ENCODE data around the gene DAZL.
A peak's percentile ranks its signal among the peaks of the same experiment; 100 is the strongest.
"Not testable (repeated sequence)": the region's sequence is repeated elsewhere in the genome, so short reads cannot be mapped to it uniquely, and the experiment has no call there.

The DAZL gene, protein sequence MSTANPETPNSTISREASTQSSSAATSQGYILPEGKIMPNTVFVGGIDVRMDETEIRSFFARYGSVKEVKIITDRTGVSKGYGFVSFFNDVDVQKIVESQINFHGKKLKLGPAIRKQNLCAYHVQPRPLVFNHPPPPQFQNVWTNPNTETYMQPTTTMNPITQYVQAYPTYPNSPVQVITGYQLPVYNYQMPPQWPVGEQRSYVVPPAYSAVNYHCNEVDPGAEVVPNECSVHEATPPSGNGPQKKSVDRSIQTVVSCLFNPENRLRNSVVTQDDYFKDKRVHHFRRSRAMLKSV

DNA sequence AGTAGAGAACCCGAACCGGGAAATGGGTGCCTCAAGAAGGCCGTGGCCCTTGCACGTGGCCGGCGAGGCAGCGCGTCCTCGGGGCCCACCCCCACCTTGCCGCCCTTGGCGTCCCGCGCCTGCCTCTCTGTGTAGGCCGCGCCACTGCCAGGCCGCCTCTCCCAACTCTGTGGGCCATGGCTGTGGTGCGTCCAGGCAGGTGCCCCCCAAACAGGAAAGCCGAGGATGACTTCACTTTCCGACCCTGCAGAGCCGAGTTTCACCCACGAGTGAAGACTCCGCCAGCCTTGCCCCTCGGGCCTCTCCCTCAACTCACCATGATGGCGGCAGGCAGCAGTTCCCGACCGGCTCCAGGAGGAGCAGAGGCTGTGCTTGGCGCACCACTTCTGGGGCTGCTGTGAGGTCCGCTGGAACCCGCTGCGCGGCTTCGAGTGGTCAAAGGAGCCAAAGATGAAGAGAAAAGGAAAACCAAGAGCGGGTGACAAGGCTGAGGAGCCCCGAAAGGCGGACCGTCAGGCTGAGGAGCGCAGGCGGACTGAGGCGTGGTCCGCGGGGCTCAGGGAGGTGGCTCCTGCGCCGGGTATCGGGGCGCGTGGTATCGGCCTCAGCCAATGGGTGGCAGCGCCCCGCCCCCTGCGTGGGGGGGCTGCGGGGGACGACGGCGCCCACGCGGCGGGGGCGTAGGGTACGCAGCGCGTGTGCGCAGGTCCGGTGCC, at the start of gene DAZL:
Gene DAZL (minus strand): TSS at position 537 of the 716 bp plus-strand sequence. CDS start 218 bp downstream, at position 319.
- DNase-seq (ENCODE audit: low spot score), result no peak

DNA sequence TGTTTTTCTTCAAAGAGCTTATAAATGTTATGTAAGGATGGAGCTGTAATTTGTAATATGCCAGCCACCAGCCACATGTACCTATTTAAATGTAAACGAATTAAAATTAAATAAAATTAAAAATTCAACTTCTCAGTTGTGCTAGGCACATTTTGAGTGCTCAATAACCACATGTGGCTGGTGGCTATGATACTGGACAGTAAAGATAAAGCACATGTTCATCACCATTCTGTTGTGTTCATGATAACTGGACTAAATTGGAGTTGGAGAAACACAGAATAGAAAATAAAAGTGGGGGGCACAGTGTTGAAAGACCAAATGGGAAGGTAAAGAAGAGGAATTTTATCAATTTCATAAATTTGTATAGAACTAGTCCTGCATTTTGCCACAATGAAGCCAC, 49.8 kb upstream of the DAZL start:
- DNase-seq (ENCODE audit: low spot score), result no peak

DNA sequence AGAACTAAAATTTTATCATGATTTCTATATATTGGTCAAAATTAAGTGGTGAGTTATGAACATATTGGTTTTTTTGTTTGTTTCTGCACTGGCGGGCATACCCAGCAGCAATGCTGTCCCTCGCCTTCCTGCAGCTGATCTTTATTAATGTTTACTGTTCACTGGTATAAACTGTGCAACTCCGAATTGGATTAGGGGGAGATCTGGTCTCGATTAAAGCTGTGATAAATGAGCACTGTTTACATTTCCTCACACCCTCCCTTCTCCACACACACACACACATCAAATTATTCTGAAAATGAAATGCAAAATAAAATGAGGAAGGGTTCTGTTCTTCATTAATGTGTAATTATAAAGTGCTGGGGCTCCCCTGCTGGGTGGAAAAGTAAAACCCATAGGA, 48.5 kb upstream of the DAZL start:
- DNase-seq (ENCODE audit: low spot score), result no peak

DNA sequence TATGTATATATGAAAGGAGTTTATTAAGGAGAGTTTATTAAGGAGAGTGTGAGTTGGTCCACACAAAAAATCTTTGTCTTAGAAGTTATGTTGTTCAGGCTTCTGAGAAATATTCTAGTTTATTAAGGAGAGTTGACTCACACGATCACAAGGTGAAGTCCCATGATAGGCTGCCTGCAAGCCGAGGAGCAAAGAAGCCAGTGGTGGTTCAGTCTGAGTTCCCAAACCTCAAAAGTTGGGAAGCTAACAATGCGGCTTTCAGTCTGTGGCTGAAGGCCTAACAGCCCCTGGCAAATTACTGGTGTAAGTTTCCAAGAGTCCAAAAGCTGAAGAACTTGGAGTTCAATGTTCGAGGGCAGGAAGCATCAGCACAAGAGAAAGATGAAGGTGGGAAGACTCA, 42.4 kb upstream of the DAZL start:
- DNase-seq (ENCODE audit: low spot score), result no peak

DNA sequence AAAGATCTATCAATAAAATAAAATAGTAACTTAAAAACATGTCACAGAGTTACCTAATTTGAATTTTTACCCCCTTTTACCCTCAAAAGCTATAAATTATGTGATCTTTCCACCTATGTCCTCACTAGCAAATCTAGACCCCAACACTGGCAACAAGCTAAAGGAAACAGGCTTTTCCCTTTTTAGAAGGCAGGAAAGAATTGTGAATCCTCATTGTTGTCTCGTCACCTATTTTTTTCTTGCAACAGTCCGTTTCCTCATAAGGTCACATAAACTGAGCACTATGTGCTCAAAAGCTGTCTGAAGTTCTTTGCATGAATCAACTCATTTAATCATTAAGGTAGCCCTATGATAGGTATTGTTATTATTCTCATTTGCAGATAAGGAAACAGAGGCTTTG, 34.6 kb upstream of the DAZL start:
- DNase-seq (ENCODE audit: low spot score), result no peak

DNA sequence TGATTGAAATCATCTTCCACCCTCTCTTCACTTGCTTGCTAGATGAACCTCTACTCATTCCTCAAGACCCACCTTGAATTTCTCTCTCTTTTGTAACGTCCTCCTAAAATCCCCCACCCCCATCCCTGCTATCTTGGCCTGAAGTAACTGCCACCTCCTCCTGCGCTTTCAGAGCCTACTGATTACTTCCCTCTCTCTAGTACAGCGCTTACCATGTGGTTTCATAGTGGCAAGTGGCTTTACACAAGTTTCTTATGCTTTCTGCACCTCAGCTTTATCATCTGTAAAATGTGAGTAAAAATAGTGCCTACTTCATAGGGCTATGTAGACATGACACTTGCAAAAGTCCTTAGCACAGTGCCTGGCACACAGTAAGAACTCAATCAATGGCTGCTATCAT, 28.7 kb upstream of the DAZL start:
- DNase-seq (ENCODE audit: low spot score), result no peak

DNA sequence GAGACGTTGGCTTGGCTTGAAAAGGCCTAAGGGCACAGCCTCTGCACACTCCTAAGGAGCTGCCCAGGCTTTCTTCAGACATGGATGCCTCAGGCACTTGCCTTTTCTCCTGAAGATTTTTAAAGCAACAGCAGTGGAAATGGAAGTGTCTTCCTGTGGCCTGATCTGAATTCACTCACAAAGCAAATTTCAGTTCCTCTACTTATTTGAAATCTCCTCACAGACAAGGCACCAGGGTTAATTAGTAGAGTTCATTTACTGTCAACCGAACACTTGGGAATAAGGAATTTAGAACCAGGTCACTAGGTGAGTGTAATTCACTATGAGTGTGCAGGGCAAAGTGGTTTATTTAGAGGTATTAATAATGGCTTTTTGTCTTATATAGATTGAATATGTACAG, 27.2 kb upstream of the DAZL start:
- DNase-seq (ENCODE audit: low spot score), result no peak

DNA sequence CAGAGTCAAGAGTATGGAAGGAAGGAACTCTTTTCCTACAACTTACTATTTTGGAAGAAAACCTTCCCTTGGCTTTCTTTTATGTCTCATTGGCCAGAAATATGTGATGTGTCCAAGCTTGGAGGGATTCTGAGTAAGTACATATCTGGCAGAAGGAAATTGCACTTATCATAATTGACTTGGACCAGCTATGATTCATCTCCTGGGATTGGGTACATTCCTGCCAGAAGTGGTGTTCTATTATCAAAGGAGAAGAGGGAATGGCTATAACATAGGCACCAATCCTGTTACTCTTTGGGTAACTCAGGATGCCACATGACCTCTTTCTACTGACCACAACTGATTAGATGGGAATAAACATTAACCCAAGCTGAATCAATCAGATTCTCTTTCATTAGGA, 13.5 kb upstream of the DAZL start:
- no peak for DNase-seq (ENCODE audit: low spot score)

DNA sequence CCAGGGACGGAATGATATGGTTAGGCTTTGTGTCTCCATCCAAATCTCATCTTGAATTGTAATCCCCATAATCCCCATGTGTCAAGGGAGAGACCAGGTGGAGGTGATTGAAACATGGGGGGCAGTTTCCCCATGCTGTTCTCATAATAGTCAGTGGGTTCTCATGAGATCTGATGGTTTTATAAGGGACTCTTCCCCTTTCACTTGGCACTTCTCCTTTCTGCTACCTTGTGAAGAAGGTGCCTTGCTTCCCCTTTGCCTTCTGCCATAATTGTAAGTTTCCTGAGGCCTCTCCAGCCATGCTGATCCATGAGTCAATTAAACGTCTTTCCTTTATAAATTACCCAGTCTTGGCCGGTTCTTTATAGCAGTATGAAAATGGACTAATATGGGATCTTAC, 11.9 kb upstream of the DAZL start:
- DNase-seq (ENCODE audit: low spot score), result not testable (repeated sequence)

DNA sequence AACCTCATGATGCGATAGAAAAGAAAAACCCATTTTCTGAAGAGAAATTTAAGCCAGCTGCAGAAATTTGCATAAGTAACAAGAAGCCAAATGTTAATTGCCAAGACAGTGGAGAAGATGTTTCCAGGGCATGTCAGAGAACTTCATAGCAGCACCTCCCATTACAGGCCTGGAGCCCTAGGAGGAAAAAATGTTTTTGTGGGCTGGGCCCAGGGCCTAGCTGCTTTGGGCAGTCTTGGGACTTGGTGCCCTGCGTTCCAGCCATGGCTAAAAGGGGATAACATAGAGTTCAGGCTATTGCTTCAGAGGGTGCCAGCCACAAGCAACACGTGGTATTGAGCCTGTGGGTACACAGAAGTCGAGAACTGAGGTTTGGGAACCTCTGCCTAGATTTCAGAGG, 10.9 kb upstream of the DAZL start:
- no peak for DNase-seq (ENCODE audit: low spot score)

DNA sequence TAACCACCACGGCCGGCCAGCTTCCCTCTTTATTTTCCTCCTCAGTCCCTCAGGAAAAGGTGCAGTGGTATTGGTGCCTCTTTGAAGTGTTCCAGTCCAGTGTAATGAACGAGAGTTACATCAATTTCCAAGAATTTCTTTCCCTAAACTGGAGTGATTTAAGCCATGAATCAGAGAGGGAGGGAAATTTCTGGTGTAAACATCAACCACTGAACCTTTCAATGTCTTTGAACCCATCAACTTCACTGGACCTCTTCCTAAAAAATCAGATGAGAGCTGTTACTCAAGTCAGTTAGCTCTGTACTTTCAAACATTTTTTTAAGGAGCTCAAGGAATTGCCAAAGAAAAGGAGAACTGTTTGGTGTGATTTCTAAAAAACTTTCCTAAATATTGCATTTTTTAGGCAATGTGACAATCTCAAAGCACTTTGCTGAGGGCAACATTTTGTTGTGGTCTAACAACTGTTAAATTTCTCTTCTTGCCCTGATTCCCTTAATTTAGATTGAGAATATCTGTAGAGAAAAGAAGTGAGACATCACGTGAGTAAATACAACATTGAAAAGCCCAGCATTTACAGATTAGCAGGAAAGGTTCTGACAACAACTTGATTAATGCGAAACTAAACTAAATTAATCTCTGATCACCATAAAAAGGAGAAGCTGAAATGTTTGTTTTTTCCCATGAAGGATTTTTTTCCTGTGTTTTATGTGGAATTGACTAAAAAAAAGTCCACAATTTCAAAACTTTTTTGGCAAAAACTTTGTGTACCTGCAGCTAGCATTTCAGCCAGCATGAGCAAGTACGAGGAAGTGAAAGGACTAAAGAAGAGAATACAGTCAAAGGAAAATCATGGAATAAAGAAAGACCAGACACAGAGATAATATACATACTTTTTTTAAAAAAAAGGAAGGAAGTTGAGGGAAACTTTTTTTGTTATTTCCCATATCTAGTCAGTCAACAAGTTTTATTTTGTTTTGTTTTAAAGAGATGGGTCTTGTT, 9.1 kb upstream of the DAZL start:
- DNase-seq (ENCODE audit: low spot score), result no peak

DNA sequence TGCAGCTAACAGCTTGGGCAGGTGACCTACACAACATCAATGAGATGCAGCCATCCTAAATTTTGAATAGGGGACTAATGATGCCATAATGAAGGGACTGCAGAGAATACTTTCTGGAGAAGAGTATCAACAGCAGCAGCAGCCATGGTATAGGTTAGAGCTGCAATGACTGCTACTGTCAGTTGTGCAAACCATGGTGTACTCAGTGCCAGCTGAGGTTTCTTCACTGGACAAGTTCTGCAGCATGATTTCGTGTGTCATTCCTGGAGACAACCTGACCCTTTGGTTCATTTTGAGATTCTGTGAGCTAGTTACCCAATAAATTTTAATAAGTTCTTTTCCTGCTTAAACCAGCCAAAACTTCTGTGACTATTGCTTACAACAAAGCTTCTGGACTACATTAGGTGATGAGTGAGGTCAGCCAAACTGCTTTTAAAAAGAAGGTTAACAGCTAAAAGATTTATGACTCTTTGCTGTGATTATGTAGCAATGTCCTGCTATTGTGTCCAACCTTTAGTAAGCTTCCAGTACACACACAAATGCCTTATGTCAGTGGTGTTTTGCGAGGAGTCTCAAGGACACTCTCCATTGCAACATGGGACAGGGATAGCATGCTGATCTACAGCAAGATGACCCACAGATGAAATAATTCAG, 4.8 kb upstream of the DAZL start:
- DNase-seq (ENCODE audit: low spot score), result no peak

DNA sequence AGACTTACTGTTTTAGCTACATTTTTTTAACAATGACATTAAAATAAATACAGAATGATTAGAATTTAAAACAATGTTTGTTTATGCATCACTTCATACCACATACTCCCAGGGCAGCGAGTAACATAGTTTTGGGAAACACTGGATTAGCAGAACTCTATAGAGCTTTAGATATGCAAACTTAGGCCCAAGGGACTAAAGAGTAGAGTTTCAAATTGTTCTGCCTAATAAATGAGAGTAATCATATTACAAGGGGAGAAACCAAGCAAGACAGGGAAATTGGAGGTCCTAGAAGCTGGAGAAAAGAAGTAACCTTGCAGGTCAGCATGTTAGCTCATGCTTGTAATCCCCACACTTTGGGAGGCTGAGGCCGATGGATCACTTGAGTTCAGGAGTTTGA, 3.6 kb upstream of the DAZL start:
- DNase-seq (ENCODE audit: low spot score), result no peak

DNA sequence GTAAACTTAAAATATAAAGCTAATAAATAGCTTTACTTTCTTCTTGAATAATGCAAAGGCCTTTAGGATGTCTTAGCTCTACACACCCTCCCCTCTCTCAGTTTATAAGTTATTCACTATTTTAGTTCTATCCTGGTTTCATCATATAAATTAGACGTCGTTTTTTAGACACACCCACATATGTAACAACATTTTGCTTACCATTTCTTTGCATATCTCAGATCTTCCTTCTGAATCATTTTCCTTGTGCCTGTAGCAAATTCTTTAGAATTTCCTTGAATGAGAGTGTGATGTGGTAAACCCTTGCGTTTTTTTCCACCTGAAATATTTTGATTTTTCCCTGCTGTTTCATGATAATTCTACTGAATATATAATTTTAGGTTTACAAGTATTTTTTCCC, 2.5 kb upstream of the DAZL start:
- DNase-seq (ENCODE audit: low spot score), result no peak

DNA sequence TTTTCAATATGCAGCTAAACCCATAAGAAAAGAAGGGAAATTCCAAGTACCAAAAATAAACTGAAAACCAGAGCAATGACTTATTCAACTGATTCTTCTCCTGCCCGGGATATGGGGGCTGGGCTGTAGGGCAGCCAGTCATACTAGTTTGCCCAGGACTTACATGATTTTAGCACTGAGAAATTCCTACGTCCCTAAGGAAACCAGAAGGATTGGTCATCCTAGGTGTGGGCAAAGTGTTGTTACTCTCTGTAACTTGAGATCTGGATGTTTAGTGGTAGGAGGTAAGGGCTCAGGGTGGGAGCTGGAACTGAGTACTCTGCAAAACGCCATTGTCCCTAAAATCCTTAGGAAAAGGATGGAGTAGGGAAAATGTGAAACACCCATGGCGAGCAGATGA, 1.2 kb upstream of the DAZL start:
- DNase-seq (ENCODE audit: low spot score), result no peak

DNA sequence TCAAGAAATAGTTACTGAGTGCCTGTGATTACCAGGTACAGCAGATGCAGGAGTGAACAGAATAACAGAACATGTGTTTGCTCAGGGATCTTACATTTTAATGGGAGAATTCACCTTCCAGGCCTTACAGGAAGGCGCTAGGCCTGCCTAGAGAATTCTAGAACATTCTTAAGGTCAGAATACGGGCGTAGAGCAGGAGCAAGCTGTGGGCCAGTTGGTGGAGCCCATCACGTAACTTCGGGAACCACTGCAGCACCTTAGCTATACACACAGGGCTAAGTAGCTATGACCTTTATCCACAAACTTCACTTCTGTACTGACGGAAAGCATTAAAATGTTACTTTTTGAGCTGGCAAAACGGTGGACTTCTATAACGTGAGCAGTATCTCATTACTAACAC, 743 bp upstream of the DAZL start:
- DNase-seq (ENCODE audit: low spot score), result no peak

DNA sequence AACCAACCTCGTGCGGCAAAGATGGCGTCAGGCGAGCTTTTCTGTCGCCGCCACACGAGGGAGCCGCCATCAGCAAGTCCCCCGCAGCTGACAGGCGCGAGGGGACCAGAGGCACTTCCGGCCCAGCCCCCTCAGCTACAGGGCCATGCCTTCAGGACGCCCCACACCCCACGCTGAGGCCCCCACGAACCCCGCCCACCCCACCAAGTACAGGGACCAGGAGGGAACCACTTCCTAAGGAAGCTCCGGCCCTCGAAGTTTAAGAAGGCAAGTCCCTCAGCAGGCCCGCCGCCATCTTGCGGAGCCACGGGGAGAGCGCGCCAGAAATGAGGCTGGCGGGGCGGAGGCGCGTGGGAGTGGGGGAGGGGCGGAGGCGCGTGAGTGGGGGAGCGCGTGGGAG, 790 bp downstream of the DAZL start:
- no peak for DNase-seq (ENCODE audit: low spot score)

DNA sequence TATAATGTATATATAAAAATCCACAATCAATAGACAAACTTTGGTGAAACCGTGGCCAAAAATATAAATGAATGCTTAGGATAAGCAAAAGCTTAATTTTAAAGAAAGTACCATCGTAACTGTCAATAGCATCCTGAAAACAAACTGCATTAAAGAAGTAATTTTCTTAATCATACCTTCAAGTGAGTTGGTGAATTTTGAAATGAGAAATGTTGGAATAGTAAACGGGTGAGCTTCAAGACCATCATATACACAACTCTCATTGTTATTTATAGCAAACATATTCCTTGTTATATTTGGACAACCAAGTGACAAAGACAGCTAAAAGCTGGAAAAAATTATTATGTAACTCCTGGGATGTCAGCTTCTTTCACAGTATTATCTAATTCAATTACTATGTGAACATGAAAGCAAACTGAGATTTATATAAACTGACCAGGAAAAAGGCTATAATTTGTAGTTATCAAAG, 3.7 kb downstream of the DAZL start:
- no peak for DNase-seq (ENCODE audit: low spot score)

DNA sequence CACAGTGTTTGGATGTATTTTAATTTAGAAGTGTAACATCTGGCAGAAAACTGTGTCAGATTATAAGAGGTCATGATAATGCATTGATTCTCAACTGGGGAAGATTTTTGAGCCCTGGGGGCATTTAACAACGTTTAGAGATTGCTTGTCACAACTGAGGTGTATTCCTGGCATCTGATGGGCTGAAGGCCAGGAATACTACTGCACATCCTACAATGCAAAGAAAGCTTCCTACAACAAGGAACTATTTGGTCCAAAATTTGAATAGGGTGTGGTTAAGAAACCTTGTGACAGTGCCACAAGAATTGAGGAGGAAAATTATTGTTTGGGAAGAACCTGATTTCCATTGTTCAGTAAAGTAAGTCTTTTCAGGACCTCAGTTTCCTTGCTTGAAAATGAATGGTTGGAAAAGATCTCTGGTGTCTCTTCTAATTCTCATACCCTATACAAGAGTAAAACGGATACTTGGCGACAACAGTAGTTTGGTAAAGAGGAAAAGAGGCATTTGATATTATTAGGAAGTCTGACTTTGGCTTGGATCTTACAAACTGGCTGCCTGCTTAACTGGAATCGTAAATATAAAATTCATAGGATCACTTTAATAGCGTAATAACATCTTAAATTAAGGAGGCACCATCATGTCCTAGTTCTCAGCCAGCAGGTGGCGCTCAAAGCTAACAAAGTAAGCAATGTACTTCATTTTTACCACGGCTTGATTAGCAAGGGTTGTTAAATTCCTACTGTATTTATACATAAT, 4.3 kb downstream of the DAZL start:
- DNase-seq (ENCODE audit: low spot score), result peak; percentile 80

DNA sequence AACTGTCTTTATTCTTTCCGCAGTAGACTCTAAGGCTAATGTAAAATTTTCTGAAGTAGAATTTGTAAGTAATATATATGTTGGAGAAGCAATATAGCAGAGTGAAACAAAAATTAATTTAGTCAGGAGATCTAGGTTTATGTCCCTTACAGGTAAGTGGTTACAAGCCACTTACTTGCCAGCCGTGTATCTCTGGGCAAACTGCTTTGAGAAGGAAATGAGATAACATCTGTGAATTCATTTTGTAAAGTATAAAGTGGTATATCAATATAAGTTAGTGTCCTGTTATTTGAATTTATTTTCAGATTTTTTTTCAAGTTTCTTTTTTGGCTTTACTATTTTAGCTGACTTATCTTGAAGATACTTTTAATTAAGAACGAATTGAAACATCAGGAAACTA, 5.5 kb downstream of the DAZL start:
- no peak for DNase-seq (ENCODE audit: low spot score)

DNA sequence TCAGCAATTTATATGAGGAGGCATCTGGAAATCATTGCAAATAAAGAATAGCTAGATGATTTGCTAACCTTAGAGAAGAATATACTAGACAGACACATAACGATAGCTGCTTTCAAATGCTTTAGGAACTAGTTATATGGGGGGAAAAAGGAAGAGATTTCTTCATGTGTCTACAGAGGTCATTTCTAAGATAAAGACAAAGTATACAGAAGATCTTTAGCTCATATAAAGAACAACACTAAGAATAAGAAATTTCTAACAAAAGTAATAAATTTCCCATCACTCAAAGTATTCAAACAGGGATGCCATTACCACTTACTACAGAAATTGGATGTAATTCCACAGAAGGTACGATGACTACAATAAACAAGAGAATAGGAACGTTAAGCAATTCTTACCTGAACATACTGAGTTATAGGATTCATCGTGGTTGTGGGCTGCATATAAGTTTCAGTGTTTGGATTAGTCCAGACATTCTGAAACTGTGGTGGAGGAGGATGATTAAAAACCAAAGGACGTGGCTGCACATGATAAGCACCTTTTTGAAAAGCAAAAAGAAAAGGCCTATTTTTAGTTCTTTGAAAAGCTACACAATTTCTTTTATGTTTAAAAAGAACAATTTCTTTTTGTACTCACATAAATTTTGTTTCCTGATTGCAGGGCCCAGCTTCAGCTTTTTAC, 8.7 kb downstream of the DAZL start:
- no peak for DNase-seq (ENCODE audit: low spot score)

All from CD4-positive, alpha-beta T cell treated with Interleukin-15 for 4 hours (primary cell).